Activated naive CD4-positive, alpha-beta T cell treated with anti-CD3 and anti-CD28 coated beads, Interleukin-2, amount 50 U/mL, for 16 hours (primary cell): ENCODE measurements around the gene XYLB.
"Not testable (repeated sequence)": the region's sequence is repeated elsewhere in the genome, so short reads cannot be mapped to it uniquely, and the experiment has no call there.

ENCODE experiments used
- DNase-seq: peaks from one replicate; pipeline ENCODE4 v3.0.0-alpha.2; 2020

The XYLB gene

DNA sequence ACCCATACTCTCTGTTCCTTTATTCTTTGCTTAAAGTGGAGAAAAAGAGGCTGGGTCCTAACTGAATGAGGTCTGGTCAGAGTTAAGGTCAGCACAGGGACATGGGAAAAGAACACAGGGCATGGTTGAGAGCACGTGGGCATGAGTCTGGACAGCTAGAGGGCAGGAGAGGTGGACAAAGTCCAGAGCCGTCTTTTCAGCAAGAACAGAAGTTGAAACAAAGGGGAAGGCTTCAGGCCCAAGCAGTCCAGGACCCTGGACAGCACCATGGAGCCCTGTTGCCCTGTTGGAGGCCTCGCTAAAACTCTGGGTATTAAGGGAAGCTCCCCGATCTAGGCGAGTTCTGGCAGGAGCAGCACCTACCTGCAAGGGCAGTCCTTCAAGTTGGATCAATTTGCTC lies 50.7 kb downstream of the XYLB start:
- no peak for DNase-seq

GRCh38 chr3:38401246-38401962 lies 54.8 kb downstream of the XYLB start:
- no peak for DNase-seq

GRCh38 chr3:38404286-38404685 lies 57.7 kb downstream of the XYLB start:
- DNase-seq, result no peak

- DNase-seq, result no peak
Observed at GRCh38 chr3:38411591-38411990, 65.0 kb downstream of the XYLB start.

- DNase-seq, result not testable (repeated sequence)
Observed at GRCh38 chr3:38420758-38421157, 74.2 kb downstream of the XYLB start.

- DNase-seq, result no peak
Observed at GRCh38 chr3:38421679-38422336, 75.2 kb downstream of the XYLB start.

DNA sequence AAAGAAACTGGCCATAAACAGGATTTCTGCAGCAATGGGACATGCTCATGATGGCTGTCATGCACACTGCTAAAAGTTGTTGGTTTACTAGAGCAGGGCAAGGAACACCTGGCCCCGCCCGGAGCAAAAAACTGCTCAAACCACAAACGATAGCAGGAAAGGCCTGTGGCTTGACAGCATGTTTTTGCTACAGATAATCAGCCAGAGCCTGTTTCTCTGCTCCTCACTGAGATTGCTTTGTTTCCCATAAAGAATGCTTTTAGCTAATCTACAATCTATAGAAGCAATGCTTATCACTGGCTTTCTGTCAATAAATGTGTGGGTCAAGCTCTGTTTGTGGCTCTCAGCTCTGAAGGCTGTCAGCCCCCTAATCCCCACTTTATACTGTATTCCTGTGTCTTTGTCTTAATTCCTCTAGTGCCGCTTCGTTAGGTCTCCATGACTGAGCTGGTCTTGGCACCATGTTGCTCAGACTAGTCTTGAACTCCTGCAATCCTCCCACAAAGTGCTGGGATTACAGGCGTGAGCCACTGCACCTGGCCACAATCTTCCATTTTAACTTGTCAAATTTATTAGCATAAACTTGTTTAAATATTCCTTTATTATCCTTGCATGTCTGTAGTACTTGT lies 80.3 kb downstream of the XYLB start:
- not testable (repeated sequence) for DNase-seq

GRCh38 chr3:38432871-38433658 lies 86.5 kb downstream of the XYLB start:
- DNase-seq, result not testable (repeated sequence)

DNA sequence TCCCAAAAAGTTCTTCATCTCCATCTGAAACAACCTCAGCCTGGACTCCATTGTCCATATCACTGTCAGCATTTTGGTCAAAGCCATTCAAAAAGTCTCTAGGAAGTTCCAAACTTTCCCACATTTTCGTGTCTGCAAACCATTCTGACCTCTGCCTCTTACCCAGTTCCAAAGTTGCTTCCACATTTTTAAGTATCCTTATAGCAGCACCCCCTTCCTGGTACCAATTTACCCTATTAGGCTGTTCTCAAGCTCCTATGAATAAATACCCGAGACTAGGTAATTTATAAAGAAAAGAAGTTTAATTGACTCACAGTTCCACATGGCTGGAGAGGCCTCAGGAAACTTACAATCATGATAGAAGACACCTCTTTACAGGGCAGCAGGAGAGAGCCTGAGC lies 87.1 kb downstream of the XYLB start:
- DNase-seq, result not testable (repeated sequence)

DNA sequence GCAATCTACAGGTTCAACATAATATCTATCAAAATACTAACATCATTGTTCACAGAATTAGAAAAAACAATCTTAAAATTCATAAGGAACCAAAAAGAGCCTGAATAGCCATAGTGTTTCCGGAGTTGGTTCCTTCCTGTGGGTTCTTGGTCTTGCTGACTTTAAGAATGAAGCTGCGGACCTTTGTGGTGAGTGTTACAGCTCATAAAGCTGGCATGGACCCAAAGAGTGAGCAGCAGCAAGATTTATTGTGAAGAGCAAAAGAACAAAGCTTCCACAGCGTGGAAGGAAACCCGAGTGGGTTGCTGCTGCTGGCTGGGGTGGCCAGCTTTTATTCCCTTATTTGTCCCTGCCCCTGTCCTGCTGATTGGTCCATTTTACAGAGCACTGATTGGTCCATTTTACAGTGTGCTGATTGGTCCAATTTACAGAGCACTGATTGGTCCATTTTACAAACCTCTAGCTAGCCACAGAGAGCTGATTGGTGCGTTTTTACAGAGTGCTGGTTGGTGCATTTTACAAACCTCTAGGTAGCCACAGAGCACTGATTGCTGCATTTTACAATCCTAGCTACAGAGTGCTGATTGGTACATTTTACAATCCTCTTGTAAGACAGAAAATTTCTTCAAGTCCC lies 92.0 kb downstream of the XYLB start:
- DNase-seq, result not testable (repeated sequence)

GRCh38 chr3:38443205-38443604 lies 96.6 kb downstream of the XYLB start:
- not testable (repeated sequence) for DNase-seq

DNA sequence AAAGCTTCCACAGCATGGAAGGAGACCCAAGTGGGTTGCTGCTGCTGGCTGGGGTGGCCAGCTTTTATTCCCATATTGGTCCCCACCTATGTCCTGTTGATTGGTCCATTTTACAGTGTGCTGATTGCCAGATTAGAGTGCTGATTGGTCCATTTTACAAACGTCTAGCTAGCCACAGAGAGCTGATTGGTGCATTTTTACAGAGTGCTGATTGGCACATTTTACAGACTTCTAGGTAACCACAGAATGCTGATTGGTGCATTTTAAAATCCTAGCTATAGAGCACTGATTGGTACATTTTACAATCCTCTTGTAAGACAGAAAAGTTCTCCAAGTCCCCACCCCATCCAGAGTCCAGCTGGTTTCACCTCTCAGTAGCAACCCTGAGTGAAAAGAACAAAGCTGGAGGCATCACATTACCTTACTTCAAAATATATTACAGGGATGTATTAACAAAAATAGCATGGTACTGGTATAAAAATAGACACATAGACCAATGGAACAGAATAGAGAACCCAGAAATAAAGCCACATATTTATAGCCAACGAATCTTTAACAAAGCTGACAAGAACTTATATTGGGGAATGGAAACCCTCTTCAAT lies 99.6 kb downstream of the XYLB start:
- DNase-seq, result no peak

DNA sequence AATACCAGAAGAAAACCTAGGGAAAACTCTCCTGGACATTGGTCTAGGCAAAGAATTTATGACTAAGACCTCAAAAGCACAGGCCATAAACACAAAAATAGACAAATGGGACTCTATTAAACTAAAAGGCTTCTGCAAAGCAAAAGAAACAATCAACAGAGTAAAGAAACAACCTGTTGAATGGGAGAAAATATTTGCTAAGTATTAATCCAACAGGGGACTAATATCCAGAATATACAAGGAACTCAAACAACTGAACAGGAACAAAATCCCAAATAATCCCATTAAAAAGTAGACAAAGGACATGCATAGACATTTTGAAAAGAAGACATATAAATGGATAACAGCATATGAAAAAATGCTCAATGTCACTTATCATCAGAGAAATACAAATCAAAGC lies 100.2 kb downstream of the XYLB start:
- DNase-seq, result no peak

DNA sequence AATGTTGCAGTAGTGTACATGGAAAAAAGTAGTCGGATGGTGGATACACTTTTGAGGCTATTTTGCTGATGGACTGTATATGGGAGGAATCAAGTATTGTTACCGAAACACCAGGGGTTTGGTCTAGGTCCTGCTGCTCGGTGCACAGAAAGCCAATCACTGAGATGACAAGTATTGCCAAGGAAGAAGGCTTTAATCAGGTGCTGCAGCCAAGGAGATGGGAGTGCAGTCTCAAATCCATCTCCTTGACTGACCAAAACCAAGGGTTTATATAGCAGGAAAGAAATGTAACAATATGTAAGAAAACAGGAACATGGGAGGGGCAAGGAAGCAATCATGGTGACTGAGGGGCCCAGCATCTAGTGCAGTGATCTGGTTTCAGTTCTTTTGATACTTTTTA lies 104.3 kb downstream of the XYLB start:
- no peak for DNase-seq

- DNase-seq, result peak; percentile 70
Observed at GRCh38 chr3:38453075-38453912, 106.7 kb downstream of the XYLB start, which contains the start of gene ACVR2B. TSS of gene ACVR2B (plus strand) at chr3:38453890. CDS start at chr3:38454323, 433 bp downstream.

DNA sequence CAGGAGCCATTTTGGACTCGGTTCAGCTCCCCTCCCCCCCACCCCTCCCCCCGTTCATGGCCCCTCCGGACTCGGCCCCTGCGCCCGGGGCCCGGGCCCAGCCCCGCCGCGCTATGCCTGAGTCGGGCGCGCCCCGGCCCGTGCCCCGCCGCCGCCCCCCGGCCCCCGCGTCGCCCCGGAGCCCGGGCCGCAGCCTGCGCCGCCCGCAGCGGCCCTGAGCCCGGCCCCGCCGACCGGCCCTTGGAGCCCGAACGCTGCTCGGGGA lies 107.3 kb downstream of the XYLB start:
- no peak for DNase-seq

GRCh38 chr3:38454178-38454883 lies 107.7 kb downstream of the XYLB start:
- peak; percentile 36 for DNase-seq

DNA sequence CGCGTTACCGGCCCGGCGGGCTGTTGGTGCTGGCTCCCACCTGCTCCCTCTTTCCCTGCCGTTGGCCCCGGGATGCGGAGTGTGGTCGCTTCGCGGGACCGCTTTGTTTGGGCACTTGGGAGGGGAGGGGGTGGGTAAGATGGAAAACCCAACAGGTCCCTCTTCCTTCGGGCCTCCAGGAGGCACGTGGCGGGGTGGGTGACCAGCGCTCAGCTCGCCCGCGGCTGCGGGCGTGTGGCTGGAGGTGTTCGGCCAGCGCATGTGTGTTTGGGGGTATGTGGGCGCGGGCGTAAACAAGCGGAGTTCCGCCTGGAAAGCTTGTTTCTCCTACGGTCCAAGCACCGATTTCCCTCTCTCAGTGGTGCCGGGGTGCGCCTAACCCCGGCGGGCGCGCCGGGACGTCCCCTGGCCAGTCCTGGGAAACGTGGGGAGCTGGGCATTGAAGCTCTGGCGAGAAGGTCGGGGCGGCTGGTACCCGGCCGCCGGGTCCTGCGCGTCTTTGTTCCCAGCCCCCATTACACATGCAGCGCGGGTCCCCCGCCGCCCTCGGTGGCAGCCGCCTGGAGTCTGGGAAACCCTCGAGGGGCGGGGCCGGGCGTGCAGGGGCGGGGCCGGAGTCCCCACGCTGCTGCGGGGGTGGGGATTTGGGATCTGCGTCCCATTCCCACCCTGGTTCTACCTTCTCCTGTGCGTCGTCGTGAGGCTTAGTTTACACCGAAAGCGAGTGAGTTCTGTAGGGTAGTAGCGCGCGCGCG lies 108.5 kb downstream of the XYLB start:
- DNase-seq, result peak; percentile 52

GRCh38 chr3:38455639-38456430 lies 109.2 kb downstream of the XYLB start:
- DNase-seq, result no peak
